Activated CD4-positive, alpha-beta T cell treated with anti-CD3 and anti-CD28 coated beads, Interleukin-2, amount 50 U/mL, for 16 hours (primary cell): ENCODE measurements around the gene RNU5B-1.
A peak's percentile ranks its signal among the peaks of the same experiment; 100 is the strongest.

Experiments used
- DNase-seq: peaks from one replicate; pipeline ENCODE4 v3.0.0-alpha.2; 2020

RNU5B-1 gene

DNA sequence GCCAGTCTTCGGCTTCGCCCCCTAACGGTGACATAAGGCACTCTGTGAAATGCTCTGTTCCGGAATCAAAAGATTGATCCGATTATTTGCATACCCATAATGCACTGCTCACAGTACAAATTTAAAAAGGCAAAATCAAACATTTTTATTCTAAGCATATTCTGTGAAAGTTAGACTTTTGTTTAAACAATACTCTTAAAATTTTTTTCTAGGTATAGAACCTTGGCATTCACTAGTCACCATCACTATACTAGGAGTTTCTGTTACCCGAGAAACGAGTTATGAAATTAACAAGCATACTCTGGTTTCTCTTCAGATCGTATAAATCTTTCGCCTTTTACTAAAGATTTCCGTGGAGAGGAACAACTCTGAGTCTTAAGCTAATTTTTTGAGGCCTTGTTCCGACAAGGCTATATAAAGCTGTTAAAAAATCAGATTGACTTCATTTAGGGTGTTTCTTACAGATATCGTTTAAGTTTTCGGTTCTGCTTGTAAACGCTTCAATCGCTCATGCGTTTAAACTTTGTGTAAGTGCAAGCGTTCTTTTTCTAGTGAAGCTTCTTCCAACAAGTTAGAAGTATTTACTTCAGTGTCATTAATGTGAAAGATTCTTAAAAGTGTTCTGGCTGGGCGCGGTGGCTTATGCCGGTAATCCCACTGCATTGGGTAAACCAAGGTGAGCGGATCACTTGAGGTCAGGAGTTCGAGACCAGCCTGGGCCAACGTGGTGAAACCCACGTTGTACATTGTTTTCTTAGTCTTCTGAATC, at the start of gene RNU5B-1:
RNU5B-1 (plus strand) TSS at position 297 of the 769 bp plus-strand sequence.
- peak; percentile 95 for DNase-seq

DNA sequence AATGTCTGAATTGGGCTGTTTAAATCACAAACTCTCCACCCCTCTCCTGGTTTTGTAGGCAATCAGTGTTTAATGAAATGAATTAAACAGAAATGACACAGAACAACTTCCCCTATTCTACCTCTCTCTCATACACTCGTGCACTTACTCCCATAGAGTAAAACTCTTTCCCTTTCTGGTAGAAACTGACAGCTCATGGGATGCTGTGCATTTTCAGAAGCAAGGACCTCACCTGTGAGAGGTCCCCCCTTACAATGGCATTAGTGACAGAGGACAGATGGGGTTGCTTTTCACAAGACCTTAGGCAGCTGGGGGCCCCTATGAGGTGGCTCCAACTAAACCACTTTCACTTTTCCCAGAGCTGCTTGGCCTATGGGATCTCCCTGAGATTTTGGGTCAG, 49.7 kb upstream of the RNU5B-1 start:
- DNase-seq = no peak

DNA sequence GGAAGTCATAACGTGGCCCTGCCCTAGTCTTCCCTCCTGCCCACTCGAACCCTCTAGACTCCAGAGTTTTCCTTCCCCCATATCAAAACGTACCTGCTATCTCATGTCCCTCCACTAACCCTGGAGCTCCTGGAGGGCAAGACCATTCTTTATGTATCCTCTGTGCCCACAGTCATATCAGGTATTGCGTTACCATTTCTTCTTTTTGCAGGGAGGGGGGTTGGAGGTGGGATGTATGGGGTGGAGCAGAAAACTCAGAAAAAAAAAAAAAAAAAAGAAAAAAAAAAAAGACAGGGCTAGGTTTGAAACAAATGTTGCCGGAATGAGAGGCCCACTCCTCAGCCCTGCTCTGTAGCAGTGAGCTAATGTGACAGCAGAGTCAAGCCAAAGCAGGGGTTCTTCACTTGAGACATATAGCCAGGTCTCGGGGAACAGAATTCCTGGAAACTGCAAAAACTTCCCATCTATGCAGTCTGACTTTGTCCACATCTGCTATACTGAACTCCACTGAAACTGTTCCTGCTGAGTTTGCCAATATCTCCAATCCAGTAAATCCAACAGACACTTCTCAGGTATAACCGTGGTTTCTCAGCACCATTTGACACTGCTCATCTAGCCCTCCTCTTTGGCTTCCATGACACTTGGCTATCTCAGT, 48.9 kb upstream of the RNU5B-1 start:
- no peak for DNase-seq

DNA sequence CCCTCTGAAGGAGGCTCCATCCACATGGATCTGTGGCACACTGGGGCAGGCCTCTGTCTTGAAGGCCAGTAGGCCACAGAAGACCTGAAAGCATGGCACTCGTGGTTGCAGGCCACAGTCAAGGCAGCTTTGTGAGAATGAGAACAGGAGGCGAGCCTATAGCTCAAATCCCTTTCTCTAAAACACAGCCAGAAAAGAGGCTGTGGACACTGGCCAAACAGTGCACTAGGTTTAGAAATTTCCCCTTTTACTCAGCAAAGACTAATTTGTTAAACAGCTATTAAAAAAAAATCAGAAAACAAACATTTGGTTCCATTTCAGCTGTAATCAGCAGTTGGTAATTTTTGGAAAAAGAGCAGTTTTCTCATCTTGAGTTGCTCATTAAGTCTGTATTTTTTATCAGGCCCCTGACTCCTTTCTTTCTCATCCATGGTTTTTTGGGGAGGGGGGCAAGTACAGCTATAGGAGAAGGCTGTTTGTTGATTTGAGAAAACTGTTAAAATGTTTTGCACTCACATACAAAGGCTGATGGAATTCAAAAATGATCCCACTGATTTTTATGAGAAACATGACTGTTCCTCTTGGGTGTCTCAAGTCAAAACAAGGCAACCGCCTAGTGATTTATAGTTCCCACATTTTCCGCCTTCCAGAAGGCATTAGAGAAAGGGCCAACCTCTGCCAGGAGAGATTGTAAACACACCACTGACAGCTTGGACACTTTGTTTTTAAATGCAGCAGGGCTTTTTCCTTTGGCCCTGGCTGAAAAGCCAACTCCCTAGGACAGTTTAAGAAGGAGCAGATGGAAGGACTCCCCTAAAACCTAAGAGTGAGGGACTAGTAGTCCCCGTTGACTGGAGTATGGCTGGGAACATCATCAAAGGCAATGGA, 45.9 kb upstream of the RNU5B-1 start:
- no peak for DNase-seq

DNA sequence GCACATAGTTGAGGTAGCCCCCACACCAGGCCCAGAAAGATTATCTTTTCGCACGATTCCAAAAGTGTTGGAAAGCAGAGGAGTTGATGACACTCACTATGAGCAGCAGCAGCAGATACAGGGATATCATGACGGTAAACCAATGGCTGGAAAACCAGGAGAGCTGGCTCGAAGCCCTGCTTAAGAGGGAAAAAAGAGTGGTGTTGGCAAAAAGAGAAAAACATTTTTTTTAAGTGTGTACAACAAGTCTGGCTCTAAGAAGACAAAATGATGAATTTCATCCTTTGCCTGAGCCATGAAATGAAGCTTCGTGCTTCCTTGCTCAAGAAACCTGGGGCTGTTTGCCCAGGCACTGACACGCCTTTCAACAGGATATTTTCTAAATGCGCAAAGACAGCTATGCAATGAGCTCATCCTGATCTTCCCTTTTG, 45.1 kb upstream of the RNU5B-1 start:
- DNase-seq = no peak

DNA sequence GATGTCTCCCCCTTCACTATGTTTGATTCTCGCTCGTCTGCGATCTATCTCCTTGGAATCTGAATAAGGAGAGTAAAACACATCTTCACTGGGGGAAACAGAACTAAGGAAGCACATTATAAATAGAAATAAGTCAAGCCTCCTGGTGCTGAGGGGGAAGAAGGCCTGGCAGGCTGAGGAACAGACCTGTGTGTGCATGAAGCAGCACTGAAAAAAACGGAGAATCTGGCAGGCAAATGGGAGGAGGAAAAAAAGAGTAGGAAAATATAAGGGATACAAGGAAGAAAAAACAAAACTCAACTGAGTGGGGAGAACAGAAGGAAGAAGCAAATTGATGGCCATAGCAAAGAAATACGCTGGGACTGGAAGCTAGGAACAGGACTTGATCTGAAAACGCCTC, 43.5 kb upstream of the RNU5B-1 start:
- DNase-seq = no peak

DNA sequence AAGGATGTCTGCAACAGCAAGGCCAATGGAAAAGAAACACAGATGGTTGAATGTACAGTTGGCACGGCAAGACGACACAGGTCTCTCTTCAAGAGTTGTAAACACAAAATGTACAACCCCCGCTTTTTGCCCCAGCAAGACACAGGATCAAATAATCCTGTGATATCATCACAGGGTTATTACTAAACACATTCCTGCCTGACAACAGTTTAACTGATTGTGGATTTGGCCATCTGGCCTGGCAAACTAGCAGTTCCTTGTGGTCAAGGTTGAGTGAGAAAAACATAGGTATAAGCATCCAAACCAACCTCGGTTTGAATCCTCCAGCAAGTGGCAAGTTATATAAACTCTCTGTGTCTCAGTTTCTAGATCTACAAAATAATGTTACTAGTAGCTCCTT, 41.2 kb upstream of the RNU5B-1 start:
- no peak for DNase-seq

DNA sequence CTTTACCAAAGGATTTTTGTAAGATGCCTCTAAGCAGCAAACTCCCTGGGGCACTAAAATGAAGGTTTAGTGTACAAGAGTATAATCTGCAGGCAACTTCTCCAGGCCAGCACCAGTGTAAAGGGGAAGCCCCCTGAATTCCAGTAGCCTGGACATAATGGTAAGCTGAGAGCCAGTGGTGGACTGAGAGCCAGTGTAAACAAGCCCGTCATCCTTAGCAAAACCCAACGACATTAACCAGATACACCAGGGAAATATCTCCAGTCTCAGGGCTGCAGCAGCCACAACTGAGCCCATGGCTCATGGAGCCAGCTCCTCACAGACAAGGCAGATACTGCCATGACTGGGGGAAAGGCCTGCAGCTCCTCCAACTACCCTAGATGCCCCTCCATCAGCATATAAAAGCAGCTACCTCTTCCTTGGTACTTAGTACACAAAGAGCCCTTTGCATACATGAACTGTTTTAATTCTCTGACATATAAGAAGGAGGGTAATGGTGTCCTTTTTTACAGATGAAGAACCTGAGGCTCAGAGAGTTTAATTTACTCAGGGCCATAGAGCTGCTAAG, 39.5 kb upstream of the RNU5B-1 start:
- DNase-seq = no peak

DNA sequence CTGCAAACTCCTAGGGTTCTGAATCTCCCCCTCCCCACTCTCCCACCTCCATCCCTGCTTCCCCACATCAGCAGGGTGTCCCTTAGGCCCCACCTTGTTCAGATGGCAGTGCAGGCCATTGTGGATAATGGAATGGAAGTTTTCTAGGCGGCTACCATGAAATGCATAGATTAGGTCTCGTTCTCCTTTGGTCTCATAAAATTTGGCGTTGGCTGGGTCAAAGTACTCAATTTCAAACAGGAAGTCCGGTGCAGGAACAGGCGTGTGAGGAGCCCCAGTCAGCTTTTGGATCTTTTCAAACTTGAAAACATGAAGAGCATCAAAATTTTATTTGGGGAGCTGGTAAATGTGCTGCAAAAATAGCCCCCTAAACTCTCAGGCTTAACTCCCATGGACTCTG, 38.0 kb upstream of the RNU5B-1 start:
- no peak for DNase-seq

DNA sequence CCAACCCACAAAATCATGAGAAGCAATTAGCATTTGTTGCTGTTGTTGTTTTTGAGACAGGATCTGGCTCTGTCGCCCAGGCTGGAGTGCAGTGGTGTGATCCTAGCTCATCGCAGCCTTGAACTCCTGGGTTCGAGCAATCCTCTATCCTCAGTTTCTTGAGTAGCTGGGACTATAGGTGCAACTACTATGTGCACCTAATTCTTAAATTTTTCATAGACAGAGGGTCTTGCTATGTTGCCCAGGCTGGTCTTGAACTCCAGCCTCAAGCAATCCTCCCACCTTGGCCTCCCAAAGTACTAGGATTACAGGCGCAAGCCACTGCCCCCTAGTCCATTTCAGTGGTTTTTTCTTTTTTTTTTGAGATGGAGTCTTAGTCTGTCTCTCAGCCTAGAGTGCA, 36.1 kb upstream of the RNU5B-1 start:
- no peak for DNase-seq

DNA sequence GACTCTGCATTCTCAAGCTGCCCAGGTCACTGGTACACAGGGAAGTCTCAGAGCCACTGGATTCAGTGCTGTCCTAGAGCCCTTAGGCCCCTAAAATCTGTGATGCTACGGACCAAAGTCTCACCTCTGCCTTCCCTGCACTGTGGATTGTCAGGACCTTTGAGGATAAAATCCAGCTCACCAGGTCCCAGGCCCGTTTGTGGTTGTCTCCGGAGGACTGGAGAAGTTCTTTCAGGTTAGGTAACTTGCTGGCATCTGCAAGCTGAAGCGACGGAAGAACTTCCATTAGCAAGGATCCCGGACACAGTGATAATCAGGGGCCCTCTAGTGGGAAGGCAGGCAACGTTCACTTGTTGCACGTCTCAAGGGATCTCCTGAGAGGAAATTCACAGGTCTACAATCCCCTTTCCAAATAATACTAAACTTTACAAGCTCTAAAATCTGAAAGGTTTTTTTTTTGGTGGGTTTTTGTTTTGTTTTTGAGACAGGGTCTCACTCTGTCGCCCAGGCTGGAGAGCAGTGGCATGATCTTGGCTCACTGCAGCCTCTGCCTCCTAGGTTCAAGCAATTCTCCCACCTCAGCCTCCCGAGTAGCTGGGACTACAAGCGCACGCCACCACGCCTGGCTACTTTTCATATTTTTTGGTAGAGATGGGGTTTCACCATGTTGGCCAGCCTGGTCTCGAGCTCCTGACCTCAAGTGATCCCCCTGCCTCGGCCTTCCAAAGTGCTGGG, 33.5 kb upstream of the RNU5B-1 start:
- peak; percentile 27 for DNase-seq

DNA sequence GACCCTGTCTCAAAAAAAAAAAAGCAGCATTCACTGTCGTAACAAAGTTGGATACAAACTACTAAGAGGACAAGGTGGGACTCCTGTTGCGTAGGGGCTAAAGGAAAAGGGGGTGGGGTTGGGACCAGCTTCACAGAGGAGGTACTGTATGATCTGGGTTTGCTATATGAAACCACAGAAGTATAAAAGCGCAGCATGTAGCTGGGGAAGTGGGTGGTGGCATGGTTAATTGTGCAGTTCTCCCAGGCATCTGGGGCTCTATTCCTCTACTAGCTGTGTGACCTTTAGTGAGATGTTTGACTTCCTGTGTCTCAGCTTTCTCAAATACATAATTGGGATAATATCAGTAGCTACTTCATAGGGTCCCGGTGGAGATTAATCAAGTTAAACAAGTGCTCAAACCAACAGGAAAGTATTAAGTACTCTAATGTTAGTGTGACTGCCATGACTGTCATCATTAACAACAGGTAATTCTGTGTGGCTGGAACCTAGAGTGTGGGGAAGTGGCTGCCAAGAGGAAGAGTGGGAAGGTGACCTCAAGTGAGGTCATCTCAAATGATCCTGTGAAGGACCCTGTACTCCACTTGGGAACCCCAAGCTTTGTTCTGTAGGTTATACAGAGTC, 29.3 kb upstream of the RNU5B-1 start:
- no peak for DNase-seq

DNA sequence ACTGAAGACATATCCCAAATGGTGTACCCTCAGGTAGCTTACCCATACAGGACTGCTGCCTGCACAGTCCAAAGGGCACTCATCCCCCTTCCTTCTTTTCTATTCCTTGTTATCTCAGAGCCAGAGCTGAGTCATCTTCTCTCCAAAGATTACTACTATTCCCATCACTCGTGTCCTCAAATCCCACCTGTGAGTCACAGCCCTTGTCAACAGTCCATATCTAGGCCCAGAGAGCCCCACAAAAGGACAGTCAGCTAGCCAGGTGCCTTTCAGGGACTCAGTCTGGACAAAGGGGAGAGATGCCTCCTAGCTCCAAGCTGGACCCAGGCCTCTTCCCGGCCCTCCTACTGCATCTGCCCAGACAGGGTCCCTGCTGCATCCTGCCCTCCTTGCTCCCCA, 28.8 kb upstream of the RNU5B-1 start:
- DNase-seq = no peak

DNA sequence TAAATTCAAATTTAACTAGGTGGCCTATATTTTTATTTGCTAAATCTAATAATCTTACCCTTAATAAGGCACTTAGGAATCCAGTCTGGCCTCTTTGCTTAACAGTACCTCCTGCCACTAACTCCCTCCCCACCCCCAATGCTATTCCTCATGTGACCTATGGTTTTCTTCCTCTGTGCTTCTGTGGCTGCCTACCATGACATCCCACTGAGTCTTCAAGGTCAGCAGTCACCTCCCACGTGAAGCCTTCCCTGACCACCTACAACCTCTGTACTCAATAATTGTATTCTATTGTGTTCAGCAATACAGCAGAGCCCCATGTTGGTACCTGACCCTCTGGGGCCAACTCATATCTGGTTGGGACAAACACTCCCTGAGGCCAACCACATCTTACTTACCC, 27.5 kb upstream of the RNU5B-1 start:
- no peak for DNase-seq

DNA sequence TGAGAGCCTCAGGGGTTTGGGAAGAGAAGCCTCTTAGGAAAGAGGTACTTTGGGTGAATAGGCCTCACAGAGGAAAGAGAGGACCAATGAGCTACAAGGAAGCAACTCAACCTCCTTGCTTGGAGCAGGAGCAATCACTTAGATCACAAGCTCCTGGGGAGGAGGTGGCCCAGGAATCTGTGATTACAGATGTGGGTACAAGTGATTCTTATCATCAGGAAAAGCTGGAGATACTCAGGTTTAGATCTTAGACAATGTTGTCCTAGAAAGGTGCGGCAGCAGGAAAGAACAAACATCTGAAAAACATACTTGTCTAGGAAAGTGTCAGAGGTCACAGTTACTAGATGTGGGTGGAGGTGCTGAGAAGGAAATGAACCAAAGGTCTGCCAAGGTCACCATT, 26.0 kb upstream of the RNU5B-1 start:
- DNase-seq = no peak

DNA sequence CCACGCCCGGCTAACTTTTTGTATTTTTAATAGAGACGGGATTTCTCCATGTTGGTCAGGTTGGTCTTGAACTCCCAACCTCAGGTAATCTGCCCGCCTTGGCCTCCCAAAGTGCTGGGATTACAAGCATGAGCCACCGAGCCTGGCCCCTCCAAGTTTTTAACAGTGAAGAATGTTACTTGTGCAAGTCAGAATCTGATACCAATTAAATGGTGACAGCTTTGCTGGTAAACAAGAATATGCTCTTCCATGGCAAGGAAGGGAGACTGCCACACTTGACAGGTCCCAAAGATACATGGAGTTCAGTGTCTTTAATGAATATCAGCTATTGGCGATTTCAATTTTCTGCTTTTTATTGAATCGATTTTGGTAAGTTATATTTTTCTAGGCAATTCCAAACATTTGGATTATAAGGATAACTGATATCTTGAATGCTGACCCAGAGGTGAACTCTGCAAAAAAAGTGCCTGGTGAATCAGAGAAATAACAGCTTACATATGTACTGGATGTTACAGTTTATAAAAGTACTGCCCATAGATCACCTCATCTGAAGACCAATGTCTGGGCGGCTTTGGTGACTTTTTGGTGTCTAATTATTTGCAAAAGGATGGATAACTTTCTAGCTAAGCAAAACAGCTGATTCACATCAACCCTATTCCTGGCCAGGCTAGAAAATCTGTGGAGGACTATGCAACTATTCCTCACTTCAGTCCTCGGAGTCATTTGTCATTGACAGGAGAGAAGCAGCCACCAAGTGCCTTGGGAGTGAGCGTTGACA, 19.0 kb upstream of the RNU5B-1 start:
- peak; percentile 18 for DNase-seq

DNA sequence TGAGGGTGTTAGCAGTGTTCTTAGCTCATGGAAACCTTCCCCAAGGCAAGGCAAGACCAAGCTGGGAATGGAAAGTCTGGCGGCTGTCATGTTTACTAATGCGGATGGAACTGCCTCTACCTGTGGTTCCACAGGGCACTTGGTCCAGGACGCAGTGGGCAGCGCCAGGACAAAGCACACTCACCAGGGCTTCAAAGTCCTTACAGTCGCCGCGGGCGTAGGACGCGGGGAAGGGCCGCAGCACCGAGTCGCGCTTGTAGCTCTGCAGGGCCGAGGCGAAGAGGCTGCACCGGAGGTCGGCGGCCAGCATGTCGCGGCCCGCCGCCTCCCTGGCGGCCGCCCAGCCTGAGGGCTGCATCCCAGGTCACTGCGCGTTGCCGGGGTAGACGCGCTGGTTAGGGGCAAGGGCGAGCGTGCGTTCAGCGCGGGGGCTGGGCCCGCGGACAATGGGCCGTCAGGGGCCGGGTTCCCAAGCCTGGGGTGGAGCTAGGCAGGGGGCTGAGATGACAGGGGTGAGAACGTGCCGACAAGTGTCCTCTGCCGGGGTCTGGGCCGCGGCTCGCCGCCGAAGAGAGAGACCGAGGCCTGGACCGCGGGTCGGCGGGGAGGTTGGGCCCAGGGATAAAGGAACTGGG, 18.3 kb upstream of the RNU5B-1 start:
- DNase-seq = peak; percentile 7

DNA sequence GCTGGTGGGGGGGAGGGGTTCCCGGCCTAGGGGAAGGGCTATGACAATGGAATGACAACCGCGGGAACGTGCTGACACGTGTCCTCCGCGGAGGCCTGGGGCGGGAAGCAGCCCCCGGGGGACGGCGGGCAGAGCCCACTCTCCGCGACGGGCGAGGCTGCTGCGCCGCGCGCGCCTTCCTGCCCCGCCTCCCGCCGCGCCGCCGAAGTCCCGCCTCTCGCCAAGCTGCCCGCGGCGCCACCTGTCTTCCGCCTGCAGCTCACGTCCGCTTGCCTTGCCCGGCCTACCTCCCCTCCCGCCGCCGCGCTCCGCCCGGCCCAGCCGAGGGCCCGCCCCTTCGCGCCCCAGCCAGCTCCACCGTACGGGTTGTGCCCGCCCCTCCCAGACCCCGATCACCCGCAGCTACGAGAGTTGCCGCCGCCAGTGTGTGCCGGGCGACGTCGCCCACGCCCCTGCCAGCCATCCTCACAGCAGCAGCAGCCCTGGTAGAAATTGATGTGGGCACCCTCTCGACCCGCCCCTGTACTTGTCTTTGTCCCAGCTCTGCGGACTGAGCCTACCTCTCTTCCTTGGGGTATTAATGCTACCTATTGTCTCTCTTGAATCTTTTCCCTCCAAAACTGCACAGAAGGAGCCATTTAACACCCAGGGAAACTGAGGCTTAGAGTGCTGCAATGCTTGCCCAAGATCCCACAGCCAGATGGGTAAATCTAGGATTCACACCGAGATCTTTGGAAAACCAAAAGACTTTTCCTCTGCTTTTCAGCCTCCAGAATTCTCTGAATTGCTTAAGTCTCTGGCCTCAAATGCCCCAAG, 17.6 kb upstream of the RNU5B-1 start, which contains the start of gene PARP16:
PARP16 (minus strand) TSS at position 180 of the 816 bp plus-strand sequence. CDS start 457 bp downstream, outside the sequence.
- peak; percentile 94 for DNase-seq

DNA sequence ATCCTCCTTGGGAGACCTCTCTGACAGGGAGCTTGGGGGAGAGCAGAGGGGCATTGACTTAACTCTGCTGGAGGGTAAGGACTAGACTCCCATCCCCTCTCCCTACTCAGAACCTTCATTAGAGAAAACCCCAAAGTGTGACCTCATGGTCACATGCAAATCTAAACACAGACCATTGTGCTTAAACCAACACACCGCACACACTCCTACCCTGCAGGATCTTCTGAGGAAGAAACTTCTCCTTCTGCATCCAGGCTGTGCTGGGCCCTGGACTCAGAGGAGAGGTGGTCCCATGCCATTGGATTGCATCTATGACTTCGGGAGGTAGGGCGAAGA, 17.0 kb upstream of the RNU5B-1 start:
- no peak for DNase-seq
